ENCODE measurements around the gene CARD11.

Gene CARD11

DNA sequence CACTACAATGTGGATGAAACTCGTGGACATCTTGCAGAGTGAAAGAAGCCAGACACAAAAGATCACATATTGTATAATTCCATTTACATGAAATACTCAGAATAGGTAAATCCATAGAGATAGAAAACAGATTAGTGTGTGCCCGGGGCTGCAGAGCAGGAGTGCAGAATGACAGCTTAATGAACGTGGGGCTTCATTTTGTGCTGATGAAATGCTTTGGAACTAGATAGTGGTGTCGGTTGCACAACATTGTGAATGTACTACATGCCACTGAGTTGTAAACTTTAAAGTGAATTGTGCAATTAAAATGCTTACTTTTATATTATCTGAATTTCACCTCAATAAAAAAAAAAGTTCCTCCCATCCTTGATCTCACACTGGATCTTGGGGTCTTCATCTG, 31.8 kb upstream of the CARD11 start:
- Histone ChIP-seq H3K4me1 (ENCODE audit: control insufficient read depth, insufficient read depth, low read length) (no peaks in the 10 kb centered on the region), H3K36me3 (ENCODE audit: control insufficient read depth, insufficient read depth, low read length) (no peaks in the 10 kb centered on the region)

DNA sequence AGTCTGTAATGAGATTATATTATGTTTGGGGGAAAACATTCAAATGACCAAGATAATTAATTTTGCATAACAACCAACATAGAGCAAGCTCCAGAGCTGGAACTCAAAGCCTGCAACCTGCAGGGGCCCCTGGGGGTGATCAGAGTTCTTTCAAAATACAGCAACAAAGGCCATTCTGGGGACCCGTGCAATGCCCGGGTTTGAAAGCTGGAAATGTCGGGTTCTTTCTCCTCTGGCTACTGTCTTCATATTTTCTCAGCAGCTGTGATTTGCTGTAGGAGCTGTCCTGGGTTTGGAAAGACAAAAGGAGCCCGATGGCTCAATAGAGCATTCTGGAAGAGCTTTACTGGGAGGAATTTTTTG, 30.8 kb upstream of the CARD11 start:
- Histone ChIP-seq H3K4me3 (ENCODE audit: low read depth, low read length) (no peak overlapping the region), H3K36me3 (ENCODE audit: control insufficient read depth, insufficient read depth, low read length) (no peaks in the 10 kb centered on the region), H3K27me3 (ENCODE audit: control insufficient read depth, insufficient read depth, low read length) (no peaks in the 10 kb centered on the region), H3K9me3 (ENCODE audit: control insufficient read depth, insufficient read depth, low read length) (no peaks in the 10 kb centered on the region), H3K9ac (ENCODE audit: low read depth, low read length) (no peak overlapping the region), H3K4me1 (ENCODE audit: control insufficient read depth, insufficient read depth, low read length) (no peaks in the 10 kb centered on the region)

More for the DNA sequence above, 31.8 kb upstream of the CARD11 start:
- Histone ChIP-seq H3K9me3 (ENCODE audit: control insufficient read depth, insufficient read depth, low read length) (no peaks in the 10 kb centered on the region), H3K9ac (ENCODE audit: low read depth, low read length) (no peak overlapping the region), H3K27me3 (ENCODE audit: control insufficient read depth, insufficient read depth, low read length) (no peaks in the 10 kb centered on the region), H3K4me3 (ENCODE audit: low read depth, low read length) (no peak overlapping the region)

DNA sequence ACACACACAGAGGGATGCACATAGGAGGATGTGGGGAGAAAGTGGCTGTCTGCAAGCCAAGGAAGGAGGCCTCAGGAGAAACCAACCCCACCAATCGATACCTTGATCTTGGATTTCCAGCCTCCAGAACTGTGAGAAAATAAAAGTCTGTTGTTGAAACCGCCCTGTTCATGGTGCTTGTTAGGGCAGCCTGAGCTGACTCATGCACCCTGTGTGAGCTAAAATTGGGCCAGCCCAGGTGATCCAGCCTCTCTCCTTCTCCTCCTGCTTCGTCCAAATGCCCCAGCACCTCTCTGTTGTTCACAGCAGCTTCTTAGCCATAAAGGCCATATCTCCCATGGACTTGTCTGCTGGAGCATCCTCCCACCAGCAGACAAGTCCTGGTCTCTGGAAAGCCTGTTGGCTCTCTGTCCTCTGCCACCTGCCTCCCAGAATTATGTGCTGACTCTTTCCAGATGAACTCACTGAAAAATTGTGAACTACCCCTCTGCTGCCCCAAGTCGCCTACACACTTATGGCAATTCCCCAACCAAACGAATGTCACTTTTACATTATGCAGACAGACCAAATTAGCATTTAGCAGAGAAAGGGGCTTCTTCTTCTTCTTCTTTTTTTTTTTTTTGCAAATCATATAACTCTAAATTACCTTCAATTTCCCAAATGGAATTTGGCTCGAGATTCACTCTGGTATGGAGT, 30.2 kb upstream of the CARD11 start:
- Histone ChIP-seq H3K36me3 (ENCODE audit: control insufficient read depth, insufficient read depth, low read length) (no peaks in the 10 kb centered on the region), H3K9ac (ENCODE audit: low read depth, low read length) (no peak overlapping the region), H3K4me3 (ENCODE audit: low read depth, low read length) (no peak overlapping the region), H3K9me3 (ENCODE audit: control insufficient read depth, insufficient read depth, low read length) (no peaks in the 10 kb centered on the region), H3K27me3 (ENCODE audit: control insufficient read depth, insufficient read depth, low read length) (no peaks in the 10 kb centered on the region), H3K4me1 (ENCODE audit: control insufficient read depth, insufficient read depth, low read length) (no peaks in the 10 kb centered on the region)

DNA sequence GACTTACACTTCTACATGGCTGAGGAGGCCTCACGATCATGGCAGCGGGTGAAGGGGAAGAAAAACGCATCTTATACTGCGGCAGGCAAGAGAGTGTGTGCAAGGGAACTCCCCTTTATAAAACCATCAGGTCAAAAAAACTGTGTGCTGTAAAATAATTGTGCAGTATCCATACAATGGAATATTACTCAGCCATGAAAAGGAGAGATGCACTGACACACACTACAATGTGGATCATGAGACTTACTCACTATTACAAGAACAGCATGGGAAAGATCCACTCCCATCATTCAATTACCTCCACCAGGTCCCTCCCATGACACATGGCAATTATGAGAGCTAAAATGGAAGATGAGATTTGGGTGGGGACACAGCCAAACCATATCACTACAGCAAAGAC, 27.2 kb upstream of the CARD11 start:
- H3K36me3 ChIP-seq (ENCODE audit: control insufficient read depth, insufficient read depth, low read length), result no peaks in the 10 kb centered on the region
- no peaks in the 10 kb centered on the region for H3K27me3 ChIP-seq (ENCODE audit: control insufficient read depth, insufficient read depth, low read length)
- no peaks in the 10 kb centered on the region for H3K4me1 ChIP-seq (ENCODE audit: control insufficient read depth, insufficient read depth, low read length)
- H3K4me3 ChIP-seq (ENCODE audit: low read depth, low read length), result no peak overlapping the region
- H3K9ac ChIP-seq (ENCODE audit: low read depth, low read length), result no peak overlapping the region
- no peaks in the 10 kb centered on the region for H3K9me3 ChIP-seq (ENCODE audit: control insufficient read depth, insufficient read depth, low read length)

DNA sequence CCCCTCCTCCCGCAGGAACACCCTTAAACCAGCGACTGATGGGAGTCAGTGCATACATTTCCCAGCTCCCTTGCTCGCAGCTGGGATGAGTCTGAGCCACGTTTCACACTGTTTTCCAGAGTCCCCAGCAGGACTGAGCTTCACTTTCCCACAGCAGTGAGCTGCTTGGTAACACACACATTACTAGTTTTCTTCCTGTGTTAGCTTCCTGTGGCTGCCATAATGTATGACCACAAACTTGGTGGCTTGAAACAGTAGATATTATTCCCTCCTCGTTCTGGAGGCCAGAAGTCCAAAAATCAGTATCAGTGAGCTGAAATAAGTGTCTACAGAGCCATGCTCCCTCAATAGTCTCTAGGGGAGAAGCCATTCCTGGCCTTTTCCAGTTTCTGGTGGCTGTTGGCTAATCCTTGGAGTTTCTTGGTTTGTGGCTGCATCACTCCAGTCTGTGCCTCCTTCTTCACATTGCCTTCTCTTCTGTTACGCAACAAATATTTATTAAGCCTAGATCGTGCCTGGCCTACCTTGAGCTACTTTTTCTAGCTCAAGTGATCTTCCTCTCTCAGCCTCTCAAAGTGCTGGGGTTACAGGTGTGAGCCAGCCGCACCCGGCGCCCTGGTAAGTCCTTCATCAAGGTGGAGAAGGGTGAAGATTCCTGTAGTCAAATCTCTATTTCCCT, 26.2 kb upstream of the CARD11 start:
- H3K9ac ChIP-seq (ENCODE audit: low read depth, low read length), result no peak overlapping the region
- no peak overlapping the region for H3K4me3 ChIP-seq (ENCODE audit: low read depth, low read length)
- no peaks in the 10 kb centered on the region for H3K4me1 ChIP-seq (ENCODE audit: control insufficient read depth, insufficient read depth, low read length)
- H3K27me3 ChIP-seq (ENCODE audit: control insufficient read depth, insufficient read depth, low read length), result no peaks in the 10 kb centered on the region
- H3K36me3 ChIP-seq (ENCODE audit: control insufficient read depth, insufficient read depth, low read length), result no peaks in the 10 kb centered on the region
- no peaks in the 10 kb centered on the region for H3K9me3 ChIP-seq (ENCODE audit: control insufficient read depth, insufficient read depth, low read length)

DNA sequence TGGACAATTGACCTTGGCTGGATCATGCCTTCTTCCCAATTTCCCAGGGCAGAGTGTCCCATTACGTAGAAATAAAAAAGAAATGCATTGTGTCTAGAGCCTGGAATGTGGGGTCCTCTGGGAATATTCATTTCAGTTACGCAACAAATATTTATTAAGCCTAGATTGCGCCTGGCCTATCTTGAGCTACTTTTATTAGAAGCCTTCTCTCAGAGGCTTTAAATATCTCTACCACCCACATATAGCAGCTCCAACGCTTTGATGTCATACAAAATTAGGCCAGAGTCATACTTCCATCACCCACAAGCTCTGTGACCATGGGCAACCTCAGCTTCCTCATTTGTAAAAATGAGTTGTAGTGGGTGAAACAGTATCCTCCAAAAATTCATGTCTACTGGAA, 24.9 kb upstream of the CARD11 start:
- Histone ChIP-seq H3K27me3 (ENCODE audit: control insufficient read depth, insufficient read depth, low read length) (no peaks in the 10 kb centered on the region), H3K4me3 (ENCODE audit: low read depth, low read length) (no peak overlapping the region), H3K4me1 (ENCODE audit: control insufficient read depth, insufficient read depth, low read length) (no peaks in the 10 kb centered on the region), H3K9me3 (ENCODE audit: control insufficient read depth, insufficient read depth, low read length) (no peaks in the 10 kb centered on the region), H3K9ac (ENCODE audit: low read depth, low read length) (no peak overlapping the region), H3K36me3 (ENCODE audit: control insufficient read depth, insufficient read depth, low read length) (no peaks in the 10 kb centered on the region)

DNA sequence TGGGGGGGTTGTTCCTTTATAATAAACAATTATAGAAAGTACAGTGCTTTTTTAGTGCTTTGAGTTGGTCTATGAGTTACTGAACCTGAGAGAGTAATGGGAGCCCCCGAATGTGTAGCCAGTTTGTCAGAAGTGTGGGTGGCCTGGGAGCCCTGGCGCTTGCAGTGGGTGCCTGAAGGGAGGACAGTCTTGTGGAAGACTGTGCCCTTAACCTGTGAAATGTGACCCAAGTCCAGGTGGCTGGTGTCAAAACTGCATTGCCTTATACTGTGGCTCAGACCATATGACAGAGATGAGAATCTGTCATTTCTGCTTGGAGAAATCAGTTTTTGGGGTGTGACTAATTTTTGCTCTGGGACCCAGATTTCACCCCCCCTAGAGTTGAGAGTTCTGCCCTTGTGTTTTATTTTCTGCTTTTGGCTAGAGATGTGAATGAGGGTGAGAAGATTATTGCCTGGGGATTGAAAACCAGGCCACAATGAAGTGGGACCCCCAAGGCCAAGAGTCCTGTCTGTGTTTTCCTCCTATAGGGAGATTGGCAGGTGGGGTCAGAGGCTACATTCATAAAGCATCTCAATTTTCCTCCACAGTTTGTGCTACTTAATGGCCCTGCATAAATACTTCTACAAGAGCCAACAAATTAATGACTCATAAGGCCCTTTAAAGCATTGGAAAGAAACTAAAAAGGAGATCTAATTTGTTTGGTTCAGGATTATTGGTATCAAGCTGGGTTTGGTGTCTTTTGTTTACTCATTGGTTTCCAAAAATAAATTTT, 24.1 kb upstream of the CARD11 start:
- Histone ChIP-seq H3K36me3 (ENCODE audit: control insufficient read depth, insufficient read depth, low read length) (no peaks in the 10 kb centered on the region), H3K27me3 (ENCODE audit: control insufficient read depth, insufficient read depth, low read length) (no peaks in the 10 kb centered on the region), H3K9me3 (ENCODE audit: control insufficient read depth, insufficient read depth, low read length) (no peaks in the 10 kb centered on the region), H3K9ac (ENCODE audit: low read depth, low read length) (no peak overlapping the region), H3K4me3 (ENCODE audit: low read depth, low read length) (no peak overlapping the region), H3K4me1 (ENCODE audit: control insufficient read depth, insufficient read depth, low read length) (no peaks in the 10 kb centered on the region)

DNA sequence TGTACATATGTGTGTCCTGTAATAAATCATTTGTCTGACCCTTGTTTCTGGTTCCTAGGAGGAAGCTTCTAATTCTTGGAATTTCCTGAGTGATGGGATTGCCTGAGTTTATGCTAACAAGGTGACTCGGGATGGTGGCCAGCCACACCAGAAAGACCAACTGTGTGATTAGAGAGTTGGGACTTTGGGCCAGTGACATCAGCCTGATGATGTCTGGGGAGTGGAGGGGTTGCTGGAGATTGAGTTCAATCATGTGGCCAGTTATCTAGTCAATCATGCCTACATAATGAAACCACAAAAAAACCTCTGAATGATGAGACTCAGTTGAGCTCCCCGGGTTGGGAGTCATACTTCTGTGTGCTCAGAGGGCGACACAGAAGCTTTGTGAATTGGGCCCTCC, 23.5 kb upstream of the CARD11 start:
- no peak overlapping the region for H3K9ac ChIP-seq (ENCODE audit: low read depth, low read length)
- H3K9me3 ChIP-seq (ENCODE audit: control insufficient read depth, insufficient read depth, low read length), result no peaks in the 10 kb centered on the region
- no peaks in the 10 kb centered on the region for H3K4me1 ChIP-seq (ENCODE audit: control insufficient read depth, insufficient read depth, low read length)
- H3K36me3 ChIP-seq (ENCODE audit: control insufficient read depth, insufficient read depth, low read length), result no peaks in the 10 kb centered on the region
- no peak overlapping the region for H3K4me3 ChIP-seq (ENCODE audit: low read depth, low read length)
- no peaks in the 10 kb centered on the region for H3K27me3 ChIP-seq (ENCODE audit: control insufficient read depth, insufficient read depth, low read length)

DNA sequence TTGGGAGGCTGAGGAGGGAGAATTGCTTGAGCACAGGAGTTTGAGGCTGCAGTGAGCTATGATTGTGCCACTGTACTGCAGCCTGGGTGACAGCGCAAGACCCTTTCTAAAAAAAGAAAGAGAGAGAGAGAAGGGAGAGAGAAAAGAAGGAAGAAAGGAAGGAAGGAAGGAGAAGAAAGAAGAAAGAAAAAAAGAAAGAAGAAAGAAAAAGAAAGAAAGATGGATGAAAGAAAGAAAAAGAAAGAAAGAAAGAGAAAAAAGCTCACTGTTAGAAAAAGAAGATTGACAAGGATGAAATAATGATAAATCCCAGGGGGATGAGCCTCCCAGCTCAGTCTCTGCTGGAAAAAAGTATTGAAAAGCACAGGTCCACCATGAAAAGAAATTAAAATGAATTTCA, 22.8 kb upstream of the CARD11 start:
- H3K9ac ChIP-seq (ENCODE audit: low read depth, low read length), result no peak overlapping the region
- H3K4me3 ChIP-seq (ENCODE audit: low read depth, low read length), result no peak overlapping the region
- no peaks in the 10 kb centered on the region for H3K36me3 ChIP-seq (ENCODE audit: control insufficient read depth, insufficient read depth, low read length)
- H3K4me1 ChIP-seq (ENCODE audit: control insufficient read depth, insufficient read depth, low read length), result no peaks in the 10 kb centered on the region
- no peaks in the 10 kb centered on the region for H3K27me3 ChIP-seq (ENCODE audit: control insufficient read depth, insufficient read depth, low read length)
- H3K9me3 ChIP-seq (ENCODE audit: control insufficient read depth, insufficient read depth, low read length), result no peaks in the 10 kb centered on the region

DNA sequence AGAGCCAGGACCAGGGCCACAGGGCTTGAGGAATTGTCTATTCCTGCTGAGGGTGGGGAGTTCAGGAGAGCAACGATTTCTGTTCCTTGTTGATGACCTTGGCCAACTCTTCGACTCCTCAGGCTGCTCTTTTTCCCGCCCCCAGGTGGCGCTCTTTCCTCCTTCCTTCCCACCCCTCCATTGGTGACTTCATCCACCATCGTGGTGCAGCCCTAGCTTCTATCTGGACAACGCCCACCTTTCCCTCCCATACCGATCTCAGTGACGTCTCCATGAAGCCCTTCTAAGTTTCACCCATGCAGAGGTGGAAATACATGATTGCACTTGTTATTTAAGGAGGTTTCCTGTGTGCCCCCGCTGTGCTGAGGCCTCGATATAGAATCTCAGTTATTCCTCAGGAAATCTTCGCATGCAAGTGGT, 22.1 kb upstream of the CARD11 start:
- H3K4me3 ChIP-seq (ENCODE audit: low read depth, low read length), result no peak overlapping the region
- no peaks in the 10 kb centered on the region for H3K27me3 ChIP-seq (ENCODE audit: control insufficient read depth, insufficient read depth, low read length)
- no peak overlapping the region for H3K9ac ChIP-seq (ENCODE audit: low read depth, low read length)
- H3K36me3 ChIP-seq (ENCODE audit: control insufficient read depth, insufficient read depth, low read length), result no peaks in the 10 kb centered on the region
- H3K4me1 ChIP-seq (ENCODE audit: control insufficient read depth, insufficient read depth, low read length), result no peaks in the 10 kb centered on the region
- no peaks in the 10 kb centered on the region for H3K9me3 ChIP-seq (ENCODE audit: control insufficient read depth, insufficient read depth, low read length)

DNA sequence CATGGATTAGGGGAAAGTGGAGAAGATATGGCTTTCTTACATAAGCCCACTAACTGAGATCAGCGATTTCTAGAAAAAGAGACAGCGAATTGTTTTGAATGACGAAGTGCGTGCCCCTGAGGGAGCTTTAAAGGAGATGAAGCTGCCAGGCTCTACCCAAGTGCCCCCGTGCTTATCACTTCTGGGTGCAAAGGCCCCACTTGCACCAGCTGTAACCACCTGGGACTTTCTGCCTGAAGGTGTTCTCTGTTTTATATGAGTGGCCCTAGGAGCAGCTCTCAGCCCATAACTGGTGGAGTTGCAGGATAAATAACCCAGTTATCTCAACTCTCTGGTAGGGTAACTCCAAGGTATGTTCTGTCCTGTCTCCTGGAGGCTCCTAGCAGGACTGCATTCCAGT, 20.4 kb upstream of the CARD11 start:
- Histone ChIP-seq H3K27me3 (ENCODE audit: control insufficient read depth, insufficient read depth, low read length) (no peaks in the 10 kb centered on the region), H3K9me3 (ENCODE audit: control insufficient read depth, insufficient read depth, low read length) (no peaks in the 10 kb centered on the region), H3K4me1 (ENCODE audit: control insufficient read depth, insufficient read depth, low read length) (no peaks in the 10 kb centered on the region), H3K9ac (ENCODE audit: low read depth, low read length) (no peak overlapping the region), H3K4me3 (ENCODE audit: low read depth, low read length) (no peak overlapping the region), H3K36me3 (ENCODE audit: control insufficient read depth, insufficient read depth, low read length) (no peaks in the 10 kb centered on the region)
